K562 (cell line): ENCODE data around the gene FKBP8. TPM values are rescaled to one million over a fixed set of nuclear protein-coding genes. Genes with fewer than 3 reads are reported as not detected.

Experiments
- AFF4 ChIP-seq: sonication (generic); formaldehyde crosslinking; IDR thresholded peaks from 2 replicates; pipeline ENCODE4 v1.8.0; 2023; ENCODE audit warnings: mild to moderate bottlenecking, missing genetic modification reagents
- HIVEP1 ChIP-seq: fragments of 250-450 bp; sonication (Bioruptor Pico); IDR thresholded peaks from 2 replicates; pipeline ENCODE4 v1.4.0; 2020; ENCODE audit warnings: mild to moderate bottlenecking
- PRMT5 ChIP-seq: sonication (generic); formaldehyde crosslinking; IDR thresholded peaks from 2 replicates; pipeline ENCODE4 v1.5.0; 2020; ENCODE audit warnings: missing genetic modification reagents
- SMARCA4 ChIP-seq: fragments of 450-650 bp; IDR thresholded peaks from 2 replicates; pipeline ENCODE4 v1.6.1; 2016
- SUPT5H ChIP-seq: fragments of 450-650 bp; IDR thresholded peaks from 2 replicates; pipeline ENCODE4 v1.6.1; 2016
- ZMIZ1 ChIP-seq, 2 experiments: fragments of 150-350 bp in 1 of 2; IDR thresholded peaks; 2 replicates each; pipeline ENCODE4 v1.6.1; 2012 to 2016; ENCODE audit warnings: low read depth in 2 of 2, low read length in 2 of 2, mild to moderate bottlenecking in 1 of 2, moderate library complexity in 1 of 2
- ZNF639 ChIP-seq, 2 experiments: fragments of 200-800 bp in 1 of 2; sonication (Bioruptor generic) in 1 of 2; sonication (generic) in 1 of 2; formaldehyde crosslinking in 1 of 2; IDR thresholded peaks in 1 of 2; conservative IDR thresholded peaks in 1 of 2; 2 replicates each; pipeline versions ENCODE4 v1.5.0 to v1.6.1; 2016 to 2020; ENCODE audit warnings: missing compliant biosample characterization in 1 of 2, missing genetic modification characterization in 1 of 2, missing genetic modification reagents in 1 of 2
- ZNF695 ChIP-seq: fragments of 450-650 bp; formaldehyde crosslinking; IDR thresholded peaks from 2 replicates; pipeline ENCODE4 v1.4.0; 2020; ENCODE audit warnings: mild to moderate bottlenecking, moderate library complexity
- polyA plus RNA-seq, 8 experiments: library from polyadenylated mRNA; depleted of rRNA in 4 of 8; stranded (reverse) in 5 of 8; unstranded in 3 of 8; fragments of >200 nt; fragmentation: Nextera tagmentation in 2 of 8; fragmentation: Illumina TruSeq in 1 of 8; extraction: Ambion mirVana in 2 of 8; extraction: Trizol in 1 of 8; gene quantifications; 2 replicates each; pipeline versions ENCODE4 v1.2.1 to v1.2.3, GENCODE V29; 2011 to 2014; ENCODE audit warnings: inconsistent platforms in 1 of 8, missing spikeins in 1 of 8
- total RNA-seq, 7 experiments: library from RNA; depleted of rRNA in 6 of 7; stranded (reverse); fragments of >200 nt in 6 of 7; fragmentation: Illumina TruSeq in 2 of 7; extraction: Trizol in 2 of 7; gene quantifications; 2 replicates each; pipeline versions ENCODE4 v1.2.1 to v1.2.3, GENCODE V29; 2011 to 2021; ENCODE audit warnings: low replicate concordance in 1 of 7
- TF ChIP-seq, protein P1 (sequence below), 2 experiments: fragments of 450-650 bp in 1 of 2; sonication (generic) in 1 of 2; formaldehyde crosslinking in 1 of 2; IDR thresholded peaks in 1 of 2; conservative IDR thresholded peaks in 1 of 2; 2 replicates each; pipeline versions ENCODE4 v1.6.1 to v1.8.1; 2016 to 2023; ENCODE audit warnings: mild to moderate bottlenecking in 2 of 2, moderate library complexity in 2 of 2, inconsistent platforms in 1 of 2, missing genetic modification reagents in 1 of 2
- TF ChIP-seq, protein P2 (sequence below), 2 experiments: fragments of 450-650 bp; IDR thresholded peaks; 2 replicates each; pipeline ENCODE4 v1.6.1; 2016
- TF ChIP-seq, protein P3 (sequence below): sonication (generic); formaldehyde crosslinking; IDR thresholded peaks from 2 replicates; pipeline ENCODE4 v1.8.1; 2023; ENCODE audit warnings: mild to moderate bottlenecking, missing genetic modification reagents

FKBP8 gene
- total and polyA plus RNA-seq, 9 of the 15 experiments (the other 6 are each of a cell fraction or from before 2014, with no cell fraction given), result 0.46 to 236 (median 104) TPM

GRCh38 chr19:18519962-18520847 is 23.2 kb downstream of the FKBP8 start (continued):
- TF ChIP-seq ZMIZ1 (IDR thresholded peaks at IDR 0.05; ENCODE audit: low read depth in 2 of 2, low read length in 2 of 2) (no peak), SUPT5H (no peak), ZNF639 (CRISPR knock-in tag; conservative IDR thresholded peaks at IDR 0.05 in 1 of 2, IDR thresholded peaks at IDR 0.05 in 1 of 2) (no peak), AFF4 (CRISPR knock-in tag) (0 out of 2 replicates have a peak, but pooled peaks have one; percentile 41), SMARCA4 (0 out of 2 replicates have a peak, but pooled peaks have one; percentile 63), PRMT5 (CRISPR knock-in tag) (no peak), HIVEP1 (CRISPR knock-in tag) (no peak), ZNF695 (CRISPR knock-in tag) (no peak)
- TF ChIP-seq, protein P1, sequence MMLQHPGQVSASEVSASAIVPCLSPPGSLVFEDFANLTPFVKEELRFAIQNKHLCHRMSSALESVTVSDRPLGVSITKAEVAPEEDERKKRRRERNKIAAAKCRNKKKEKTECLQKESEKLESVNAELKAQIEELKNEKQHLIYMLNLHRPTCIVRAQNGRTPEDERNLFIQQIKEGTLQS (IDR thresholded peaks at IDR 0.05), result 0 out of 2 replicates have a peak, but pooled peaks have one; percentile 31
- TF ChIP-seq, protein P1 (CRISPR knock-in tag; conservative IDR thresholded peaks at IDR 0.05), result no peak; the same call in 1 of the 2 replicates
- TF ChIP-seq, protein P2, sequence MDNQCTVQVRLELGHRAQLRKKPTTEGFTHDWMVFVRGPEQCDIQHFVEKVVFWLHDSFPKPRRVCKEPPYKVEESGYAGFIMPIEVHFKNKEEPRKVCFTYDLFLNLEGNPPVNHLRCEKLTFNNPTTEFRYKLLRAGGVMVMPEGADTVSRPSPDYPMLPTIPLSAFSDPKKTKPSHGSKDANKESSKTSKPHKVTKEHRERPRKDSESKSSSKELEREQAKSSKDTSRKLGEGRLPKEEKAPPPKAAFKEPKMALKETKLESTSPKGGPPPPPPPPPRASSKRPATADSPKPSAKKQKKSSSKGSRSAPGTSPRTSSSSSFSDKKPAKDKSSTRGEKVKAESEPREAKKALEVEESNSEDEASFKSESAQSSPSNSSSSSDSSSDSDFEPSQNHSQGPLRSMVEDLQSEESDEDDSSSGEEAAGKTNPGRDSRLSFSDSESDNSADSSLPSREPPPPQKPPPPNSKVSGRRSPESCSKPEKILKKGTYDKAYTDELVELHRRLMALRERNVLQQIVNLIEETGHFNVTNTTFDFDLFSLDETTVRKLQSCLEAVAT (IDR thresholded peaks at IDR 0.05), result 0 out of 4 replicates have a peak, but pooled peaks of 1 of the 2 experiments have one; percentile 25
- TF ChIP-seq, protein P3, sequence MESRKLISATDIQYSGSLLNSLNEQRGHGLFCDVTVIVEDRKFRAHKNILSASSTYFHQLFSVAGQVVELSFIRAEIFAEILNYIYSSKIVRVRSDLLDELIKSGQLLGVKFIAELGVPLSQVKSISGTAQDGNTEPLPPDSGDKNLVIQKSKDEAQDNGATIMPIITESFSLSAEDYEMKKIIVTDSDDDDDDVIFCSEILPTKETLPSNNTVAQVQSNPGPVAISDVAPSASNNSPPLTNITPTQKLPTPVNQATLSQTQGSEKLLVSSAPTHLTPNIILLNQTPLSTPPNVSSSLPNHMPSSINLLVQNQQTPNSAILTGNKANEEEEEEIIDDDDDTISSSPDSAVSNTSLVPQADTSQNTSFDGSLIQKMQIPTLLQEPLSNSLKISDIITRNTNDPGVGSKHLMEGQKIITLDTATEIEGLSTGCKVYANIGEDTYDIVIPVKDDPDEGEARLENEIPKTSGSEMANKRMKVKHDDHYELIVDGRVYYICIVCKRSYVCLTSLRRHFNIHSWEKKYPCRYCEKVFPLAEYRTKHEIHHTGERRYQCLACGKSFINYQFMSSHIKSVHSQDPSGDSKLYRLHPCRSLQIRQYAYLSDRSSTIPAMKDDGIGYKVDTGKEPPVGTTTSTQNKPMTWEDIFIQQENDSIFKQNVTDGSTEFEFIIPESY, result no peak
